COLO829 (cell line): ENCODE results near the gene SERPINB1.
"Not testable (repeated sequence)": the region's sequence is repeated elsewhere in the genome, so short reads cannot be mapped to it uniquely, and the experiment has no call there.

Experiments used
- DNase-seq: peaks from one replicate; pipeline ENCODE4 v3.0.0; 2012; ENCODE audit warnings: low spot score

The SERPINB1 gene

DNA sequence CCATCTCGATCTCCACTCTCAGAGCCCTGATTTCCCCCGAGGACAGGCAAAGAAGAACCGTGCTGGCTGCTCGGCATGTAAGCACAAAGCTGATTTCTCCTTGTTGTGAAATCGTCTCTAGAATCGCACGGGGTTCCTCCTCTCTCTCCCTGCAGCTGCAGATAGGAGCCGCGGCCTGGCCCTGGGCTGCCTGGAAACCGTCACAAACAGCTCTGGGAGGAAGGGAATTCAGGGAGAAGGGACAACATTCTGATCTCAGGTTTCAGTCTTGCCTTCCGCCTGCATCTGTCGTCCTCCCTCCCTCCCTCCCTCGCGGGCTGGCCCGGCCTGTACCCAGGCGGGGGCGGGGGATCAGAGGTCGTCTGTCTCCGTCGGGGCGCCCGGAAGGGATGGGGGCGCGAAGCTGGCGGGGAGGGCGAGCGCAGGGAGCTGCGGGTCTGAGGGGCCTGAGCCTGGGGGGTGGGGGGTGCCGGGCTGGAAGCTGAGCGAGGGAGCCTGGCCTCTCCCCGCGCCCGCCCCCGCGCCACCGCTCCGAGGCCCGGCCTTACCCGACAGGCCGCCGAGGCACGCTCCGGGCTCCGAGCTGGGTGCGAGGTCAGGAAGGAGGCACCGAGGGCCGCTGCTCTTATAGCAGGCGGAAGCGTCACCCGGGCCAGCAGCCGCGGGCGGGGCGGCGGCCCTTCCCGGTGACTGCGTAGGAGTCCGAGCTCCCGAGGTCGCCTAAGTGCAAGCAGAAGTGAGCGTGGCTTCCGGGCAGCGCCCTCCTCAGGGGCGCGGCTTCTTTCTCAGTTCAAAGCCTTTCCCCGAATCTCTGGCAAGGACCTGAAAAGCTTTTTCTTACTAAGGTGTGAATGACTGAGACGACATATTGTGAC, at the start of gene SERPINB1:
Gene SERPINB1 (minus strand): TSS at position 600 of the 875 bp plus-strand sequence. CDS start 1,277 bp downstream, outside the sequence.
- peak; percentile 23 for DNase-seq

DNA sequence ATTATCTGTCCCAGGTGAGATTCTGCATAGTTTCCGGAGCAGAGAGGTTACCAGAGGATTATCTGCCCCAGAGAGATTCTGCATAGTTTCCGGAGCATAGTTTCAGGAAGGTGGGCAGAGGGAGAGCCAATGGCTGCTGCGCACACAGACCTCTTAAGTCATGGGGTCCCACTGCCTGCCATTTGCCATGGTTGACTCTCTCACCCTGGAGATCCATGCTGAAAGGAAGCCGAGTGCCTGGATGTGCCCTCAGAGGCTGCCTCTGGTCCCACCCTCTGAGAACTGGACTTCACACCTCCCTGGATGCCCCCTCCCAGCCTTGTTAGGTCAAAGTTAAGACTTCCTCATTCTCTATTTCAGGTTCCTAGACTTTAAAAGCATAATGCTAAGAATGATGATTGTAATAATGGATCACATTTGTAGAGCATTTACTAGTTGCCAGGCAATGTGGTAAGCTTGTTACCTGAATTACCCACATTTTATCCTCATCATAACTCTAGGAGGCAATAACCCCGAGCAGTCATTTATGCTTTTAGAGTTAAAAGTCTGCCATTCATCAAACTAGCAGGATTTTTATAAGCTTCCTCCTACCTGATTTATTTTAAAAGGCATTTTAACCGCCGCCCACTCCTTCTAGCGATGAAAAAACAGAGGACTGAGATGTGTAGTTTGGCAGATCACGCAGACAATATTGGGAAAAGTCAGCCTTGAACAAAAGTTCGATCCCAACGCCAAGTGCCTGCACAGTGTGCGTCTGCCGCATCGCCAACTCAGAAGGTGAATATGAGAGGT, 49.5 kb upstream of the SERPINB1 start:
- no peak for DNase-seq

DNA sequence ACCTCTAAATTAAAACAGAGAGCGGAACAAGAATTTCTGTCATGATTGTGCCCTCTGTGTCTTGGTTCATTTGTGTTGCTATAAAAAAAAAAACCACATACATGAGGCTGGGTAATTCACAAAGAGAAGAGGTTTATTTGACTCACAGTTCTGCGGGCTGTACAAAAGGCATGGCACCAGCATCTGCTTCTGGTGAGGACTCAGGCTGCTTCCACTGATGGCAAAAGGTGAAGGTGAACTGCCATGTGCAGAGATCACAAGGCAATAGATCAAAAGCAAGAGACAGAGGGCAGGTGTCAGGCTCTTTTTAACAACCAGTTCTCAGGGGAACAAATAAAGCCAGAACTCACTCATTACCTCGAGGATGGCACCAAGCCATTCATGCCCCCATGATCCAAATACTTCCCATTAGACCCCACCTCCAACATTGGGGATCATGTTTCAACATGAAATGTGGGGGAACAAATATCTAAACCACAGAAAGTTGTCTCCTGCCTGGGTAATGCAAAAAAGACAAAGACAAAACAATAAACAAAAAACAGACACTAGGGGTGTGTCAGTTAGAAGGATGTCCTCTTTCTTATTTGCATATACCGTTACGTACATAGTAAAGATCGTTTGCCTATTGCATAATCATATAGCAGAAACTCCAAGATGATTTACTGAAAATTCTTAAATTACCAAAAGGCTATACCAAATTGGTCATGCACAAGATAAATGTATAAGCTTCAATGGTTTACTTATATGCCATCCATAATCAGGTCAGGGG, 44.5 kb upstream of the SERPINB1 start:
- DNase-seq: no peak

DNA sequence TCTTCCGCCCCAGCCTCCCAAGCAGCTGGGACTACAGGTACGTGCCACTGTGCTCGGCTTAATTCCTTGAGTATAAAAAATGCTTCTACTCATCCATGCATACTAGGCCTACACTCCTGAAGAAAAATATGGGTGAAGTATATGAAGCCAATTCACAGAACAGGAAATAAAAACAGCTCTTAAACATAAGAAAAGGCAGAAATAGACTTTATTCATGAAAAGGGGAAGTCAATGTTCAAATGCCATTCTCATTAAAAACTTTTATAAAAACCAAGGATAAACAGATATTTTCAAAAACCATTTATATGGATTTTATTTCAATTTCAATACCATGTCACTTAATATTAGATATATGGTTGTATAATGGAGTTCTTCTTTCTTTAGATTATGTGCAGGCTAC, 43.1 kb upstream of the SERPINB1 start:
- DNase-seq: no peak

DNA sequence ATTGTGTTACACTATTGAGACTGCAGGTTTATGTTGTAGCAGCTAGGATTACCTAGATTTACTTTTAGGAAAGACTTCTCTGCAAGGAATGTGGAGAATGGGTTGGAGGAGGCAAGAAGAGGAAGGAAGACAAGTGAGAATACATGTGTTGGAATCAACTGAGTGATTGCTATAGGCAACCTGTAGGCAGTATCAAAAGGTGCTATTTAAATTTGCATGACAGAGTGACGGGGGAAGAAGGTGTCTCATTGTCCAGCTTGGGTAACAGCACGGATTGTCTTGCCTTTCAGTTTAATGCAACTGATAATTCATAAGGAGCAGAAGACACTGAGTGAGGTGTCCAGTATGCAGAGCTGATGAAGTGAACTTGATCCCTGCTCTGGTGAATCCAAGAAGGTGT, 42.0 kb upstream of the SERPINB1 start:
- DNase-seq: no peak

DNA sequence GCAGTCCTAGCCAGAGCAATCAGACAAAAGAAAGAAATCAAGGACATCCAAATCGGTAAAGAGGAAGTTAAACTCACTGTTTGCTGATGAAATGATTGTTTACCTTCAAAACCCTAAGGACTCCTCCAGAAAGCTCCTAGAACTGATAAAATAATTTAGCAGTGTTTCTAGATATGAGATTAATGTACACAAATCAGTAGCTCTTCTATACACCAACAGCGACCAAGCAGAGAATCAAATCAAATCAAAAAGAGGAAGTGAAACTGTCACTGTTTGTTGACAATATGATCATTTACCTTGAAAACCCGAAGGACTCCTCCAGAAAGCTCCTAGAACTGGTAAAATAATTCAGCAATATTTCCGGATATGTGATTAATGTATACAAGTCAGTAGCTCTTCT, 39.8 kb upstream of the SERPINB1 start:
- no peak for DNase-seq

DNA sequence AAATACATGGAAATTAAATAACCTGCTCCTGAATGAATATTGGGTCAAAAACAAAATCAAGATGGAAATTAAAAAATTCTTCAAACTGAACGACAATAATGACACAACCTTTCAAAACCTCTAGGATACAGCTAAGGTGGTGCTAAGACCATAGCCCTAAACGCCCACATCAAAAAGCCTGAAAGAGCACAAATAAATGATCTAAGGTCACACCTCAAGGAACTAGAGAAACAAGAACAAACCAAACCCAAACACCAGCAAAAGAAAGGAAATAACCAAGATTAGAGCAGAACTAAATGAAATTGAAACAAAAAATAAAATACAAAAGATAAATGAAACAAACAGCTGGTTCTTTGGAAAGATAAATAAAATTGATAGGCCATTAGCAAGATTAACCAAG, 38.5 kb upstream of the SERPINB1 start:
- DNase-seq: not testable (repeated sequence)

DNA sequence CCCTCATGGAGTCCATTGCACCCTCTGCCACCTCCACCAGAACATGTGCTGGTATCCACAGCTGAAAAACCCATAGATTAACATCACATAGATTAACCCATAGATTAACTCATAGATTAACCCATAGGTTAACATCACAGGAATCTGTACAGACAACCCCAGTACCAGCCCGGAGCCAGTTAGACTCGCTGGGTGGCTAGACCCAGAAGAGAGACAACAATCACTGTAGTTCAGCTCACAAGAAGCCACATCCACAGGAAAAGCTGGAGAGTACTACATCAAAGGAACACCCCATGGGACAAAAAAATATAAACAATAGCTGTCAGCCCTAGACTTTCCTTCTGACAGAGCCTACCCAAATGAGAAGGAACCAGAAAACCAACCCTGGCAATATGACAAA, 36.3 kb upstream of the SERPINB1 start:
- no peak for DNase-seq

DNA sequence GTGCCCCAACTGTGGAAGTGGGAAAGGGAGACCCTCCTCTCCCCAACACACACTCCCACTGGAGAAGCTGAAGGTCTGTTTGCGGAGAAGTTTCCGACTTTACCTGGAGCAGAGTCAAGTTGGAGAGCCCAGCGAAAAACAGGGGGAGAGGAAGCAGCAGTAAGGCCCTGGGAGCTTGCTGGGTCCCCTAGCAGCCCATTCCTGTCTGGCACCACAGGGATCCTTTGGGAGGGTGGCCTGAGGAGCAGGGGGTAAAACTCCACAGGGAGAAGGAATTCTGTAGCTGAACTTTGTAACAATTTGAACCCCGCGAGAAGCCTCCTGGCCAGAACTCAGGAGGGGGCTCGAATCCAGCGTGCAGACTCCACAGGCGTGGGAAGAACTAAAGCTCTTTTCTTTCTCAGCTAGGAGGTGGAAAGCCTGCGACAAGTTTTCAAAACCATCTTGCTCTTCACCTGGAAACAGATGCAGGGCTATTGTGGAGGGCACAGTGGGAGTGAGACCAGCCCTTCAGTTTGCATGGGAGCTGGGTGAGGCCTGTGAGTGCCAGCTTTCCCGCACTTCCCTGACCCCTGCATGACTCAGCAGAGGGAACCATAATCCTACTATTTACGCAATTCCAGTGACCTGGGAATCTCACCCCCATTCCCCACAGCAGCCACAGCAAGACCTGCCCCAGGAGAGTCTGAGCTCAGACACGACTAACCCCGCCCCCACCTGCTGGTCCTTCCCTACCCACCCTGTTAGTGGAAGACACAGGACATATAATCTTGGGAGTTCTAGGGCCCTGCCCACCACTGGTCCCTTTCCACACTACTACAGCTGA, 35.6 kb upstream of the SERPINB1 start:
- no peak for DNase-seq

DNA sequence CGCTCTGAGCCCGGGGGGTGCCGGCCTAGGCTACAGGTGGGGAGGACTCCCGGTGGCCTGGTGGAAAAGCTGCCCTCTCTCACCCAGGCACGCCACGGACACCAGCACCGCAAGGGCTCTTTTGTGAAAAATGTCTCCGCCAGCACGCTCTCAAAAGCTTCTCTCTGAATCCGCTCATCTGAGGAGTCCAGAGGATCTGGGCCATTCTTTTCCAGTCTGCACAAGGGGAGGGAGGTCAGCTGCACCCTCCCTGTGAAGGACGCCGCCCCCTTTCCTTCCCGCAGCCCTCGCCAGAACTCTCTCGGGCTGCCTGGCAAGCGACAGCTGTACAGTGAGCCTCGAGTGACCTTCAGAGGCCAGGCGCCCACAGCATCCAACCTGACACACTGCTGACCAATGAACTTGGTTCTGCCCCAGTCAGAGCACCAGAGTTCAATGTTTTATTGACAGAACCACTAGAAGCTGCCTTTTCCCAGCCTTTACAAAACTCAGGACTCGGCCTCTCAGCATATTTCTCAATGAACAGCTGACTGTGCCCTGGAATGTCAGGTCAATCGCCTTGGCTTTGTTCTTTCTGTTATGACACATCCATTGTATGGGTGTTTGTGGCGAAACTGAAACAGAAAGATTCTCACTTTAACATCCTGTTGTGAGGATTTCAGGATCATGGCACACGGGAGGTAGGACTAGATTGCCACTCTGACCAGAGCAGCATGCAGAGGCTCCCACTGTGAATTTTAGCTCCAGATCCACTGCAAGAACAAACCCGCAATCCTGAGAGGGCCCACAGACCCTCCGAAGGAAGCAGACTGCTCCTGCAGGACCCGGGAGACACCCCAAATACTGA, 34.8 kb upstream of the SERPINB1 start:
- DNase-seq: no peak

DNA sequence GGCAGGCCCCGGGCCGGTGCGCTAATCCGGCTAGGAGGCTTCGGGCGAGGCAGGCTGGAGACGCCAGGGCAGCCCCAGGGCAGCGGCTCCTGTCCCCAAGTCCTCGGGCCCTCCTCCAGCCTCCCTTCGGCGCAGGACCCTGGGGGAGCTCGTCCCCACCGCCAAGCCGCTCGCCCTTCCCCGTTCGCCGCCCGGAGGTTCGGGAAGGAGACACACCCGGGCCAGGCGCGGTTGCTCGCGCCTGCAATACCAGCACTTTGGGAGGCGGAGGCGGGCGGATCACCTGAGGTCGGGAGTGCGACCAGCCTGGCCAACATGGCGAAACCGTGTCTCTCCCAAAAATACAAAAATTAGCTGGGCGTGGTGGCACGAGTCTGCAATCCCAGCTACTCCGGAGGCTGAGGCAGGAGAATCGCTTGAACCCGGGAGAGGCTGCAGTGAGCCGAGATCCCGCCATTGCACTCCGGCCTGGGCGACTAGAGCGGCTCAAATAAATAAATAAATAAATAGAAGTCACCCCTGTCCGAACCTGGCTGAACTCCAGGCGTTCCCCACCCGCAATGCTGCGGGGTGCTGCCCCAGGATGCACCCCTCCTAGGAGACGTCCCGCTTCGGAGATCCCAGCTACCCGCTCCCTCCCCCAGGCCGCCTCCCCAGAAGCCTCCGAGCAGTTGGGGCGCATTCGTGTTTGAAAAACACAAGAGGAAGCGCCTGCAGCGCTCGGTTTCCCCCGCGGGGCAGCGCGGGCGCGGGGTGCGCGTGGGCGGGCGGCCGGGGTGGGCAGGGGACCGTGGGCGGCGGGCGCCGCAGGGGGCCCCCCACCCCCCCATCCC, 33.9 kb upstream of the SERPINB1 start:
- no peak for DNase-seq

DNA sequence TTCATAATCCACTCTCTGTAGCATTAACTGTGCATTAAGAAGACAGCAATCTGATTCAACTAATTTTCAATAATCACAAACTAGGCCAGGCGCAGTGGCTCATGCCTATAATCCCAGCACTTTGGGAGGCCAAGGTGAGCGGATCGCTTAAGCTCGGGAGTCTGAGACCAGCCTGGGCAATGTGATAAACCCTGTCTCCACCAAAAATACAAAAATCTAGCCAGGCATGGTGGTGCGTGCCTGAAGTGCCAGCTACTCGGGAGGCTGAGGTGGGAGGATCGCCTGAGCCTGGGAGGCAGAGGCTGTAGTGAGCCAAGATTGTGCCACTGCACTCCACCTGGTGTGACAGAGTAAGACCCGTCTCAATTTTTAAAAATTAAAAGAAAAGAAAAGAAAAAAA, 32.0 kb upstream of the SERPINB1 start:
- no peak for DNase-seq

DNA sequence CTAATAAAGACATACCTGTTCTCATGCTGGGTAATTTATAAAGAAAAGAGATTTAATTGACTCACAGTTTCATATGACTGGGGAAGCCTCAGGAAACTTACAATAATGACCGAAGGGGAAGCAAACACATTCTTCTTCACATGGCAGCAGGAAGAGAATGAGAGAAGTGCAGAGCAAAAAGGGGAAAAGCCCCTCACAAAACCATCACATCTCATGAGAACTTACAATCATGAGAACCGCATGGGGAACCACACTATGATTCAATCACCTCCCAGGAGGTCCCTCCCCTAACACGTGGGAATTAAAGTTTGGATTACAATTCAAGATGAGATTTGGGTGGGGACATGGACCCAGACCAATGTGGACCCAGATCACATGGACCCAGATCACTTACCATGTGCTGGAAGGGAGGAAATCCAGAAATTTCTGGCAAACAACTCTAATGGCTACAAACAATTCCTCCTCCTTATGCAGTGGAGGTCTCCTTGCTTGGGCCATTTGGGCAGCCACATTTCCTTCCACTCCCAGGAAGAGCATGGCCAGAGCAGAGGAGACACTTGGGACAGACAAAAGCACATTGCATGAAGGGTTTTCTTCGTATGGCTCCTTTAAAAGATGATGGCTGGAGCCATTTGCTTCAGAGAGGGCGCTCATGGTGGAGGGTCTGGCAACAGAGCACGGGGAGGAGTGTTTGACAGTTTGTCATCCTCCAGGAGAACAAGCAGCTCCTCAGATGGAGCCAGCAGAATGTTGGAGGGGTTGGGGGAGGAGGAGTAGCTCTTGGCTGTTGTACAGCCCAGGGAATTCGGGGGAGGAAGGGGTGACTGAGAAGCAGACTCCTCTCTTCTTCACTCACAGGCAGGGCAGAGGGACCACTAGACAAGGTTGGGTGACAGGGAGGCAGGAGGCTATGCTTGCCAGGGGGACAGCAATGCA, 31.0 kb upstream of the SERPINB1 start:
- DNase-seq: no peak

DNA sequence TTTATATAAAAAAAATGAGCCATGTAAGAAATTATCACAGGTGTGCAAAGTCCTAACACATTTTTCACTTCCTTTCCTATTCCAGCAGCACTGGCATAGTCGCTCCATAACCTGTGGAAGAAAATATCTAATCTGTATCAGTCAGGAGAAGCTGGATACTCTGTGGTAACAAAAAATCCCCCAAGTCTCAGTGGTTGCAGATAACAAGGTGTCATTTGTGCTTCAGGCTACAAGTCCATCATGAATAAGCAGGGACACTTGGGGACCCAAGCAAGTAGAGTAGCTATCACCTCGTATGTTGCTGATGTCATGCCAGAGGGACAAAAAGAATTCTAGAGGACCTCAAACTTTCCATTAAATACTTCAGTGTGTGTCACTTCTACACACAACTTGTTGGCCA, 30.3 kb upstream of the SERPINB1 start:
- no peak for DNase-seq

DNA sequence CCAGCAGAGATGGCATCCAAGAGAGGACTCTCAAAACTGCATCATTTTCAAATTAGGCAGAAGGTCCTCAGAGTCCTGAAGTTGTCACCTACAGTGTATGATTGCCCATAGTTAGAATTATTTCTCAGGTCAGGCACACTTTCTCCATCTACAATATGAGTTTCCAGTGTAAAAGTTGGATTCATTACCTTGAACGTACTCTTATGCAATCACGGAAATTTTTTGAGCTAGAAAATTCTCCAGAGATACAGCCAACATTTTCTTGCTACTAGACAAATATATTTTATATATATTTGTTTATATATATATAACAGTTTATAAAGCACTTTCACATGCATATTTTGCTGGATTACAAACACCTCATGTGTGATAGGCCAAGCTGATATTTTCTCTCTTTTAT, 29.4 kb upstream of the SERPINB1 start:
- no peak for DNase-seq

DNA sequence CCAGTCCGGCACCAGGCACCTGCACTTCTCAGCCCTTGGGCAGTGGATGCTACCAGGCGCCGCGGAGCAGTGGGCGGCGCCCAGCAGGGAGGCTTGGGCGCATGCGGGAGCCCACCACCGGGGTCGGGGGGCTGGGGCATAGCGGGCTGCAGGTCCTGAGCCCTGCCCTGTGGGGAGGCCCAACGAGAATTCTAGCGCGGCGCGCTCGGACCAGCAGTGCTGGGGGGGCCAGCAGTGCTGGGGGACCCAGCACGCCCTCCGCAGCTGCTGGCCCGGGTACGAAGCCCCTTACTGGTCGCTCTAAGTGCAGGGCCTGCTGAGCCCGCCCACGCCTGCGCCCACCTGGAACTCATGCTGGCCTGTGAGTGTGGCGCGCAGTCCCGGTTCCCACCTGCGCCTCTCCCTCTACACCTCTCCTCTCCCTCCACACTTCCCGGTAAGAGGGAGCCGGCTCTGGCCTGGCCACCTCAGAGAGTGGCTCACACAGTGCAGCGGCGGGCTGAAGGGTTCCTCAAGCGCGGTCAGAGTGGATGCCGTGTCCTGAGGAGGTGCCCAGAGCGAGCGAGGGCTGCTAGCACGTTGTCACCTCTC, 28.5 kb upstream of the SERPINB1 start:
- DNase-seq: no peak

DNA sequence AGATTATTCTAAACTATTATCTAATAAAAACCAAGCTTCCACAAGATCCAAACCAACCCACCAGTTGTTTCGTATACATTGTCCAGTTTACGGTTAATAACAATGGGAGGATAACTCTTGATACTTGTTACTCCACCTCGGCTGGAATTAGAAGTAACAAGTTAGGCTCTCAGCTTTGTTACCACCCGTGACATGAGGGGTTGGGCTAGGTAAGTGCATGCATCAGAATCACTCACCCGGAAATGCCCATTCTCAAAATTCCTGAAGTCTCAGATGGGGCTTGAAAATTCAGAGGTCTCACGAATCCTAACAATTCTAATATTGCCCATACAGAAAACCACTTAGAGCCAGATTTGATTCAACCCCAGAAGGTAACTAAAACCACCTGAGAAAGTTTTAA, 27.0 kb upstream of the SERPINB1 start:
- DNase-seq: no peak

DNA sequence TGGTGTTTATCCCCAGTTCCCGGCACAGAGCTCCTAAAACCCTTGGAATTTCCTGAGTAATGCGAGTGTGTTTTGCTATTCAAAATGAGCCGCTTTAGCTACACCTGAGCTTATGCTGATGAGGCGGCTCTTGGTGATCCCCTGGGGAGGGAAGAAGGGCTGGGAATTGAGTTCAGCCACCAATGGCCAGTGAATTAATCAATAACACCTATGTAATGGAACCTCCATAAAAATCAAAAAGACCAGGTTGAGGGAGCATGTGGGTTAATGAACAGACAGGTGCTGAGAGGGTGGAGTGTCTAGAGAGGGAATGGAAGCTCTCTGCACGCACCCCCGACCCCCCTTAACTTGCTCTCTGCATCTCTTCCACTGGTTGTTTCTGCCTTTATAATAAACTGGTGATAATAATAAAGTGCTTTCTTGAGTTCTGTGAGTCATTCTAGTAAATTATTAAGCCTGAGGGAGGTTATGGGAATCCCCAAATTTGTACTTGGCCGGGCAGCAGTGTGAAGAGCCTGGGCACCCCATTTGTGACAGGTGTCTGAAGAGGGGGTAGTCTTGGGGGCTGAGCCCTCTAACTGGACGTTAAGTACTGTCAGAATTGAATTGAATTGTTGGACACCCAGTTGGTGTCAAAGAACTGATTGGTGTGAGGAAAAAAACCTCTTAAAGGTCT, 24.6 kb upstream of the SERPINB1 start:
- no peak for DNase-seq
